Activated naive CD4-positive, alpha-beta T cell treated with anti-CD3 and anti-CD28 coated beads, Interleukin-2, amount 50 U/mL, for 24 hours (primary cell): ENCODE results near the gene ANKRD23.

ENCODE experiments used
- H3K27ac Mint-ChIP-seq: one replicate; pipeline ENCODE4 v1.8.0; 2021; ENCODE audit warnings: mild to moderate bottlenecking, mixed read lengths
- H3K27me3 Mint-ChIP-seq: one replicate; pipeline ENCODE4 v1.8.0; 2021; ENCODE audit warnings: mixed read lengths
- H3K36me3 Mint-ChIP-seq: one replicate; pipeline ENCODE4 v1.8.0; 2021; ENCODE audit warnings: mixed read lengths
- H3K4me1 Mint-ChIP-seq: one replicate; pipeline ENCODE4 v1.8.0; 2021; ENCODE audit warnings: mixed read lengths
- H3K4me3 Mint-ChIP-seq: one replicate; pipeline ENCODE4 v1.8.0; 2021; ENCODE audit warnings: mild to moderate bottlenecking, mixed read lengths
- H3K9me3 Mint-ChIP-seq: one replicate; pipeline ENCODE4 v1.8.0; 2021; ENCODE audit warnings: mixed read lengths

The ANKRD23 gene

GRCh38 chr2:96880891-96881273, 37.1 kb upstream of the ANKRD23 start:
- no peaks in the 10 kb centered on the region for H3K4me1 Mint-ChIP-seq
- no peaks in the 10 kb centered on the region for H3K36me3 Mint-ChIP-seq

GRCh38 chr2:96879545-96880040, 35.8 kb upstream of the ANKRD23 start:
- Mint-ChIP-seq H3K4me1 (peaks cover 4% of the 10 kb centered on the region), H3K36me3 (no peaks in the 10 kb centered on the region), H3K27ac (no peak overlapping the region), H3K27me3 (no peaks in the 10 kb centered on the region), H3K4me3 (no peak overlapping the region), H3K9me3 (no peaks in the 10 kb centered on the region)

More at GRCh38 chr2:96880891-96881273, 37.1 kb upstream of the ANKRD23 start:
- no peak overlapping the region for H3K27ac Mint-ChIP-seq
- no peak overlapping the region for H3K4me3 Mint-ChIP-seq
- H3K9me3 Mint-ChIP-seq, result no peaks in the 10 kb centered on the region
- H3K27me3 Mint-ChIP-seq, result no peaks in the 10 kb centered on the region

GRCh38 chr2:96878796-96879544, 35.1 kb upstream of the ANKRD23 start:
- H3K4me1 Mint-ChIP-seq, result peaks cover 10% of the 10 kb centered on the region
- no peaks in the 10 kb centered on the region for H3K27me3 Mint-ChIP-seq
- no peak overlapping the region for H3K27ac Mint-ChIP-seq
- no peaks in the 10 kb centered on the region for H3K9me3 Mint-ChIP-seq
- H3K36me3 Mint-ChIP-seq, result no peaks in the 10 kb centered on the region
- no peak overlapping the region for H3K4me3 Mint-ChIP-seq

- Mint-ChIP-seq H3K27ac (no peak overlapping the region), H3K9me3 (no peaks in the 10 kb centered on the region), H3K27me3 (no peaks in the 10 kb centered on the region), H3K36me3 (no peaks in the 10 kb centered on the region), H3K4me3 (no peak overlapping the region), H3K4me1 (peaks cover 16% of the 10 kb centered on the region)
Observed at GRCh38 chr2:96878171-96878570, 34.4 kb upstream of the ANKRD23 start.

GRCh38 chr2:96877631-96878092, 33.8 kb upstream of the ANKRD23 start:
- no peaks in the 10 kb centered on the region for H3K9me3 Mint-ChIP-seq
- no peak overlapping the region for H3K4me3 Mint-ChIP-seq

GRCh38 chr2:96877042-96877451, 33.2 kb upstream of the ANKRD23 start:
- Mint-ChIP-seq H3K4me3 (no peak overlapping the region), H3K4me1 (peaks cover 24% of the 10 kb centered on the region), H3K9me3 (no peaks in the 10 kb centered on the region), H3K36me3 (no peaks in the 10 kb centered on the region), H3K27me3 (no peaks in the 10 kb centered on the region), H3K27ac (no peak overlapping the region)

More at GRCh38 chr2:96877631-96878092, 33.8 kb upstream of the ANKRD23 start:
- Mint-ChIP-seq H3K27me3 (no peaks in the 10 kb centered on the region), H3K27ac (no peak overlapping the region), H3K36me3 (no peaks in the 10 kb centered on the region), H3K4me1 (peaks cover 21% of the 10 kb centered on the region)

GRCh38 chr2:96876269-96877041, 32.6 kb upstream of the ANKRD23 start:
- H3K36me3 Mint-ChIP-seq, result no peaks in the 10 kb centered on the region
- H3K9me3 Mint-ChIP-seq, result no peaks in the 10 kb centered on the region
- H3K27me3 Mint-ChIP-seq, result no peaks in the 10 kb centered on the region
- H3K4me3 Mint-ChIP-seq, result no peak overlapping the region
- H3K27ac Mint-ChIP-seq, result no peak overlapping the region
- peaks cover 24% of the 10 kb centered on the region for H3K4me1 Mint-ChIP-seq

- H3K4me3 Mint-ChIP-seq, result no peak overlapping the region
Observed at GRCh38 chr2:96875498-96876268, 31.9 kb upstream of the ANKRD23 start.

GRCh38 chr2:96874198-96874831, 30.5 kb upstream of the ANKRD23 start:
- peak overlapping the region; percentile 41 for H3K27ac Mint-ChIP-seq

More at GRCh38 chr2:96875498-96876268, 31.9 kb upstream of the ANKRD23 start:
- Mint-ChIP-seq H3K27me3 (no peaks in the 10 kb centered on the region), H3K4me1 (peaks cover 32% of the 10 kb centered on the region), H3K9me3 (no peaks in the 10 kb centered on the region), H3K27ac (no peak overlapping the region), H3K36me3 (no peaks in the 10 kb centered on the region)

GRCh38 chr2:96873651-96874096, 29.9 kb upstream of the ANKRD23 start:
- H3K36me3 Mint-ChIP-seq, result no peaks in the 10 kb centered on the region
- H3K4me3 Mint-ChIP-seq, result no peak overlapping the region
- no peaks in the 10 kb centered on the region for H3K9me3 Mint-ChIP-seq
- H3K4me1 Mint-ChIP-seq, result peaks cover 35% of the 10 kb centered on the region
- H3K27me3 Mint-ChIP-seq, result no peaks in the 10 kb centered on the region
- no peak overlapping the region for H3K27ac Mint-ChIP-seq

More at GRCh38 chr2:96874198-96874831, 30.5 kb upstream of the ANKRD23 start:
- Mint-ChIP-seq H3K9me3 (no peaks in the 10 kb centered on the region), H3K4me3 (no peak overlapping the region), H3K27me3 (no peaks in the 10 kb centered on the region), H3K4me1 (peaks cover 35% of the 10 kb centered on the region), H3K36me3 (no peaks in the 10 kb centered on the region)

- H3K4me3 Mint-ChIP-seq, result no peak overlapping the region
- no peak overlapping the region for H3K27ac Mint-ChIP-seq
- no peaks in the 10 kb centered on the region for H3K9me3 Mint-ChIP-seq
- no peaks in the 10 kb centered on the region for H3K27me3 Mint-ChIP-seq
- H3K36me3 Mint-ChIP-seq, result no peaks in the 10 kb centered on the region
- H3K4me1 Mint-ChIP-seq, result peaks cover 39% of the 10 kb centered on the region
Observed at GRCh38 chr2:96872591-96873349, 28.9 kb upstream of the ANKRD23 start.

GRCh38 chr2:96870626-96871255, 26.9 kb upstream of the ANKRD23 start:
- Mint-ChIP-seq H3K27me3 (no peaks in the 10 kb centered on the region), H3K4me3 (peak overlapping the region; percentile 87), H3K4me1 (peaks cover 53% of the 10 kb centered on the region), H3K36me3 (no peaks in the 10 kb centered on the region), H3K27ac (peak overlapping the region; percentile 81), H3K9me3 (no peaks in the 10 kb centered on the region)

- H3K9me3 Mint-ChIP-seq, result no peaks in the 10 kb centered on the region
- H3K36me3 Mint-ChIP-seq, result no peaks in the 10 kb centered on the region
- peak within 1 kb of the TSS; percentile 81 for H3K27ac Mint-ChIP-seq
- H3K4me3 Mint-ChIP-seq, result peak within 1 kb of the TSS; percentile 87
- no peaks in the 10 kb centered on the region for H3K27me3 Mint-ChIP-seq
- H3K4me1 Mint-ChIP-seq, result peaks cover 52% of the 10 kb centered on the region
Observed at GRCh38 chr2:96869822-96870625, 26.2 kb upstream of the ANKRD23 start, which contains the start of gene SEMA4C. Gene SEMA4C (minus strand): TSS chr2:96870080. CDS start chr2:96867886, 2,194 bp downstream.
